Activated CD4-positive, alpha-beta T cell treated with anti-CD3 and anti-CD28 coated beads, Interleukin-10, Interleukin-2, amounts not matched to agents 100 ng/mL and 50 ng/mL, durations not matched to agents 16 hours and 8 hours (primary cell): ENCODE data around the gene C1orf167.
A peak's percentile ranks its signal among the peaks of the same experiment; 100 is the strongest.

Experiments
- DNase-seq: peaks from one replicate; pipeline ENCODE4 v3.0.0-alpha.2; 2020

C1orf167 gene

DNA sequence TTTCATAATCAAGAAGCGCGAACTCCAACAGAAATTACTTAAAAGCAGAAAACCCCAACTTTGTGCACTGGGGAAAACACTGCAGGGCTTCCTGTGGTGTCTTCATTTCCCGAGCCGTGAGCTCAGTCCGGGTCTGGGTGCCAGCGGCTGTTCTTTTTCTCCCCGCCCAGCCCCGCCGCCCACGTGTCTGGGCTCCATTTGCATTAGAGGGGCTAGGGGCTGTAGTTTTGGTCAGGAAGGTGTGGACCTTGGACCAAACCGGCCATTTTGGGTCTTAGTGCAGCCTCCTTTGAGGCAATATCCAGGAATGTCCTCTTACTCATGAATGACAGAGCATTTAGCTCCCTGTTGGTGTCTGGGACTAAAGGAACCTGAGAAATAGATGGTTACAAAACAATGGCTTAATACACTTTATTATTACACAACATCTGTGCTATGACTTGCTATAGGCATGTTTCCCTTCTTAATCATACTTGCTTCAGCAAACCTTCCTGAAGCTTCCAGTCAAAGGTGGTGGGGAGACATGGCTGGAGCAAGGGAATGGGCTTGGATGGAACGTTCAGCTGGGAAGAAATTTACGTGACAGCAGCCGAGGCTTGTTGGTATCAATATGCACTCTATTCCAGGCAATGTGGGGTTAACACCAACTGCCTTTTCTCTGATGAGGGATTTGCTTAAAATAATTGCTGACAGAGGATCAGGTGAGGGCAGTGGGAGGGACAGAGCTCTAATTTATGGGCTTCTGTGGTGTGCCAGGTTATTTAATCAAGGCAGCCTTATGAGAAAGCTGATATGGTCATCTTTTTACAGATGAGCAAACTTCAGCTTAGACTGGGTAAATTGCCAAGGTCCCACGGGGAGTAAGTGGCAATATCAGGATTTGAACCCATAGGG is 25.0 kb upstream of the C1orf167 start:
- DNase-seq = peak; percentile 69

DNA sequence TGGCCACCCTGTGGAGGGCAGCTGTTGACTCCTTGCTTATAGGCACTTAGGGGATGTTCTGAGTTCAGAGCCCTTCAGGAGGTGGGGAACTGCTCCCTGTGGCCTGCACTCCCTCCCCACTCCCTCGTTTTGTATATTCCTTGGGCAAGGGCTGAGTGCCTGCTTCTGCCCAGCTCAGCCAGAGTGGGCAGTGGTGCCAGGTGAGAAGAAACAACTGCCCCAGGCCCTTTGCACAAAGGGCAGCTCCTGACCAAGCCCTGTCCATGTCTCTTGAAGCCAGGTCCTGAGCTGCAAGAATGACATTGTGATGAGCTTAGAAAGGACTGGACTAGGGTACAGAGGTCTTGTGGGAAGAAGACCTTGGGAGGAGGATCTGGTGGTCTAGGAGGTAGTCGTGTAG is 23.9 kb upstream of the C1orf167 start:
- no peak for DNase-seq

DNA sequence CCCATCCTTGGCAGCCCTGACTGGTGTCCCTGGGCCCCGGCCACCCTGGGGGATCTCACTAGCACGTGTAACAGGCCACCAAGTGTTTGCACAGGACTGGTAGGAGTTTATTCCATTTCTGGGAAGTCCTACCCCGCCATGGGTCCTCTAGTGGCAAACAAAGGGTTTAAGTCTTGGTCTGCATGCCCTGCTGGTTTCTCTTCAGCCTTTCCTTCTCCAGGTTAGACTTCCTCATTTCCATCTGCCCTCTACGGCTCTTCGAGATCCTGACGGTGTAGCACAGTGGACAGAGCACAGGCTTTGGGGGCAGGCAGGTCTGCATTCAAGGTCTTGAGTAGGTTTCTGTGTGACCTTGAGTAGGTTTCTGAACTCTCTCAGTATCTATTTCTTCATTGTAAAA is 23.2 kb upstream of the C1orf167 start:
- DNase-seq = no peak

DNA sequence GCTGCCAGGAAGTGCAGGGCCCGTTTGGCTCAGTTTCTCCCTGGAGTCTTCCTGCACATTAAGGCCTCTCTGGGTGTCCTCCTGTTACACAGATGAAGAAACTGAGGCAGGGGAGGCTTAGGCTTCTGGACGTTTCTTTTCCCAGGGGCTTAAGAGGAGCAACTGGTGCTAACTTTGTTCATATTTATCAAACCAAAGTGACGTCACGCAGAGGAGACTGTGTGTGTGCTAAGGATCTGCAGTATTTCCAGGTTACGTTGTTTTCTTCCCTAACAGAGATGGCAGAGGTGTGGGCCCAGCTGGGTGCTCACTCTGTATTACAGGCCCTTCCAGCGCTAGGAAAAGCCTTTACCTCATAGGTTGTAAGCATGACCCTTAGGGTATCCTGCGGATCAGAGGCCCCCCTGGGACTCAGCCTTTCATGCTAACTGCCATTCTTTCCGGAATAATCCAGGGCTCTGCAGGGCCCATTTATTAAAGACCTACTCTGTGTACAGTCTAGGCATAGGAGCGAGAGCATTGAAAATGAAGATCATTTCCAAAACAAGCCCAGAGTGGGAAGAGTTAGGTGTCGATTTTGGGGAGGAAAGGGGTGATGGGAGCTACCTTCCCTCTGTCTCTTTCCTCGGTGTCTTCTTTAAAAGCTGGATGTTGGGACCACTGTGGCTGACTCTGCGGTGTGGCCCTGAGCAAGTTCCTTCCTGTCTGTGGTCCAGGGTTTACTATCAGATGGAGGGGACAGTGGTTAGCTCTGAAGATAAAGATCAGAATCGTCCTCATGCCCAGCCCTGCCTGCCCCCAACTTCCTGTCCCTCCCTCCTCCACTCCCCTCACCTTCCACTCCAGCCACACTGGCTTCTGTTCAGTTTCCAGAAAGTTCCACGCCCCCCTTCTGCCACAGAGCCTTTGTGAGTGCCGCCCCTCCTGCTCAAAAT is 21.5 kb upstream of the C1orf167 start:
- peak; percentile 82 for DNase-seq

DNA sequence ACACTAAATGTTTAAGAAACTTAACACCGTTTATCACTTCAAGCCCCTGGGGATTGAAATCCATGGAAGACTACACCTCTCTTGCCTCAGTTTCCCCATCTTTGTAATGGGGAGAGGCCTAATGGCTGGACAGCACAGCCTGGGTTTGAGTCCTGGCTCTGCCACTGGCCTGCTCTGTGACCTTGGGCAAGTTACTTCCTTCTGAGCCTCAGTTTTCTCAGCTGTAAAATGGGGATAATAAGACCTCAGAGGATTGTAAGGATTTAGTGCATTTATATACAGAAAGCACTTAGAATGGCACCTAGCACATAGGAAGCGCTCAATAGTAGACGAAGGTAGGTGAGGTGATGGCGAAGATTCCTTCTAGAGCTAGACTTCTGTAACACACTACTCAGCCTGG is 20.5 kb upstream of the C1orf167 start:
- DNase-seq = no peak

DNA sequence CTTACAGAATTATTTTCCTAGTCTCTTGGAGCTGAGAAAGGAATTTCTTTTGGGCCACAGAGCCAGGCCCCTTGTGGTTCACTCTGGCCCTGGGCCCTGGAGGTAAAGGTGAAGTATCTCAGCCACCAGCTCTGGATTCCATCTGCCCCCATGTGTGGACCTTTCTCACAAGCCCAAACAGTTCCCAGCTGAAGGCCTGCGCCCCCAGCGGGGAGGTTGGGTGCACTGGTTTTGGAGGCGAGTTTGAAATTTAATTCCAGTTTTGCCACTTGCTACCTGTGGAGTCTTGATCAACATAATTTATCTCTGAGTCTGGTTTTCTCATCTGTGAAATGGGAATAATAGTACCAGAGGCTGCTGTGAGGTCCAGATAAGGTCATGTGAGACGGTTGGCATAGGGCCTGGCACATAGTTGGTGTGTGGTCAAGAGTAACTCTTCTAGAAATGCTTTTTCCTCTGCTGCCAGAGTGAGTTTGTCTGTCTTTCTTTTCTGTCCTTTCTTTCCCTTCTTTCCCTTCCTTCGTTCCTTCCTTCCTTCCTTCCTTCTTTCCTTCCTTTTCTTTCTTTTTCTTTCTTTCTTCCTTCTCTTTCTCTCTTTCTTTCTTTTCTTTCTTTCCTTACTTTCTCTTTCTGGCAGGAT is 20.0 kb upstream of the C1orf167 start:
- no peak for DNase-seq

DNA sequence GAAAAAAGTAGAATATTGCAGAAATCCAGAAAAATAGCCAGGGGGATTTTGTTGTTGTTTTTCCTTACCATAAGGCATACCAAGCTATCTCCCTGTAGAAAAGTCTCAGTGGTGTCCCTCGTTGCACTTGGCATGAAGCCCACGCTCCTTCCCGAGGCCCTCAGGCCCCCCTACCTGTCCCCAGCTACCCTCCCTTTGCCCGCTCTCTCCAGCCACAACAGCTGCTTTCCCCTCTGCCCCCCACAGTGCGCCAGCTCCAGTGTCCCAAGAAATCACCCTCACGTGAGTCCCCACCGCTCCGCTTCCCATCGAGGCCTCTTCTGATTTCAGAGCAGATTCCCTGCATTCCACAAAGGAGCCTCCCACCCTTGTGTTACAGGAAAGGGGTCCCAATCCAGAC is 17.7 kb upstream of the C1orf167 start:
- no peak for DNase-seq

DNA sequence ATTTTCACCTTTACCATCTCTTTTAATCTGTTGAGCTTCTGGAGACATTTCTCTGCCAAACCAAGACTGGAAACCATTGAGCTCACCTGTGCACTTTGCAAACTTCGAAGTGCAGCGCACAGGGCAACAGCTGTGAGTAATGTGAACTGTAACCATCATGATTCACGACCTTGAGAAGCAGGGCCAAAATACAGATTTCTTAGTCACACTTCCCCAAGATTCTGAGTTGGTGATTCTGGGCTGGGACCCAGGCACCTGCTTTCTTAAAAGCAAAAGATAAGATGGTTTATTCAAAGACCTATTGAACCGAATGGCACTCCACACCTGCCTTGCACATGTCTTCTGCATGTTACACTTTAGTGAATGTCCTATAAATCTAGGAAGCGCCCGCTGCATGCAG is 15.9 kb upstream of the C1orf167 start:
- DNase-seq = no peak

DNA sequence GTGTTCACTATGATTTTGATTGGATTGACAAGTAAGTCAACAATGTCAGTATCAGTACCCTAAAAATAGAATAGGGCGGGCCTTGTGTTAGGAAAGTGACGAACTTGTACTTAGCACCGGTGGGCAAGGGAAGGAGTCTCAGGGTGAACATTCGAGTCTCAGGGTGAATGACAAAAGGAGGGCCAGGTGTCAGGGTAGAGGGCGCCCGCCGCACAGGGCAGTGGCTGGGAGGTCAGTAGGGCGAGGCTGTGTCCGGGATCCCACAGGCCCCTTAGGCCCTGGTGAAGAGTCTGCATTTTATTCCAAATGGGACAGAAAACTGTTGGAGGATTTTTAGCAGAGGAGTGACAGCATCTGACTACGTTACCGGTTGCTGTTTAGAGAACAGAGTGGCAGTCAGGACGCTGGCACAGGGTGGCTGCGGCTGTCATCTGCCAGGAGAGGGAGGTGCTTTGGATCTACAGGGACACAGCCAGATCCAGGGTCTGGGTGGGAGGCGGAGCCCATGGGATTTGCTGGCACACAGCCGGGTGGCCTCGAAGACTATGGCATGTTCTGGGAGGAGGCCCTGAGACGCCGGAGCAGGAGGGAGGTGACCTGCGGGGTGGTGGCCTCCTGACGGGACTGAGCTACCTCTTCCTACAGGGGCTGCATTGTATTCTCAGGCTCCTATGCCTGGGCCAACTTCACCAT is 15.1 kb upstream of the C1orf167 start:
- DNase-seq = no peak

DNA sequence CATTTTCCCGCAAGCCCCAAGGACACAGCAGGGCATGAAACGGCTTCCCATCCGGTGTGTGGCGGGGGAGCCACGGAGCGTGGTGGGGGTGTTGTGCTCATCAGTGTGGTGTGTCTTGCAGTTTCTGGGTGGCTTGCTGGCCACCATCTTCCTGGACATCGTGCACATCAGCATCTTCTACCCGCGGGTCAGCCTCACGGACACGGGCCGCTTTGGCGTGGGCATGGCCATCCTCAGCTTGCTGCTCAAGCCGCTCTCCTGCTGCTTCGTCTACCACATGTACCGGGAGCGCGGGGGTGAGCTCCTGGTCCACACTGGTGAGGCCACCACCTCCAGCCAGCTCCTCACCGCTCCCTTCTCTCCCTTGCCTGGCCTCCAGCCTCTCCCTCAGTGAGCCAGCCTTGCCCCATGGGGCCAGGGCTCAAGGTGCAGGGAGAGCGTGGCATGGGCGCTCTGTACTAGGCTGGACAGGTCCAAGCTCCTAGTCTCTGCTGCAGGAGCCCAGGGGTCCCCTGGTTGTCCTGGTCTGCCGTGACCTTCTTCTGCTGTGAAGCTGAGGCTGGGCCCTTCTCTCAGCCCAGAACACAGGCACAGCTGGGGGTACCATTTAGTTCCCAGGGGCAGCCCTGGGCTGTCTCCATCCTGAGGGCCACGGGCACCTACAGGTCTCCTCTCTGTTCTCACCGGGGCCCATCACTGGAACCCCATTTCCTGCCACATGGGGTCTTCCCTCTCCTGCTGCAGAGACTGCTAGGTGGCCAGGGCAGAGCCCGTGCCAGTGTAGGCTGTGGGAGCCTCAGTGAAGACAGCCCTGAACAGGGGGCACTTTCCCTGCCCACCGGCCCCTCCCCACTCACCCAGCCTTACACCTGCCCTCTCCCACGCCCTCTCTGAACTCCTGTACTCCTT is 13.4 kb upstream of the C1orf167 start:
- no peak for DNase-seq

DNA sequence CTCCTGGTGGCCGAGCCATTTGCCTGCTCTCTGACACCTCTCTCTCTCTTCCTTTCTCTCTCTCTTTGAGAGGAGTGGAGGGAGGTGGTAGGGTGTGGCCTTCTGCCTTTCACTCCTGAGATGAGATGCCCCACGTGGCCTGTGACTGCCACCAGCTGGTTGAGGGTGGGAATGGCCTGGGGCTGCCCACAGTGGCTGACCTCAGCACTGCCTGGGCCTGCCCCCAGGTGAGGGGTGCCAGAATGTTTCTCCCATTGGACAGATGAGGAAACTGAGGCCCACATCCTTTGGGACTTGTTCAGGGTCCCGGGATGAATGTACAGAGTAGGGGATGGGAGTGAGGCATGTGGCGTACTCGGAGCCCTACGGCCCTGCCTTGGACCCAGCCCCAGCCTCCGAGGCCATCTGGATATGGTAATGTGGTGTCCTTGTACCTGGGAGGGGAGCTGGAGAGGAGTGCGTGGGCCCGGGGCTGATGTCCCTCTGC is 12.7 kb upstream of the C1orf167 start:
- peak; percentile 90 for DNase-seq

DNA sequence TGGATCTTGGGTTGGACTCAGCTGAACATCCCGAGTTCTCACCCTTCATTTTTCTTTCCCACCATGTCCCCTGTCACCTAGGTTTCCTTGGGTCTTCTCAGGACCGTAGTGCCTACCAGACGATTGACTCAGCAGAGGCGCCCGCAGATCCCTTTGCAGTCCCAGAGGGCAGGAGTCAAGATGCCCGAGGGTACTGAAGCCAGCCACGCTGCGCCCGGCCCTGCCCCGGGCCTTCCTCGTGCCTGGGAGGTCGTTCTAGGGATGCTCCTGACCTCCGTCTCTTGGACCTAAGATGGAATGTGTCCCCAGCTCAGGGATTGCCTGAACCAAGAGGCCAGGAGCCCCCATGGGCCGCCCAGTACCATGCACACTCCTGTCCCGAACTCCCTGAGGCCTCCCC is 12.0 kb upstream of the C1orf167 start:
- no peak for DNase-seq

DNA sequence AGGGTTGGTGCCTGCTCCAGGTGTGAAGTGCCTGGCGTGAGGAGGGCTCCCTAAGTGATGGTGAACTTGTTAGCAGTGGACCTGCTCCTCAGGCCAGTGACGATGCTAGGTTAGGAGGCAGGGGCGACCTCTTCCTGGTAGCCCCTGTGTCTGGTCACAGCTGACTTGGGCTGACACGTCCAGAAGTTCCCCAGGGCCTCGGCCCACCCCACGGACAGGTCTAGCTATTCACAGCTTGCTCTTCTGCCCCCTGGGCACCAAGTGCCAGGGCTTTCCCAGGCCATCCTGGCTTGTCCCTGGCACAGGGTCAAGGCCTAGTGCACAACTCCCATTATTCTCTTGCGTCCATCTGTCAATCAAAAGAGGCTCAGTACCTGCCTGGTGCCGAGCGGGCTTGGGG is 10.9 kb upstream of the C1orf167 start:
- no peak for DNase-seq

DNA sequence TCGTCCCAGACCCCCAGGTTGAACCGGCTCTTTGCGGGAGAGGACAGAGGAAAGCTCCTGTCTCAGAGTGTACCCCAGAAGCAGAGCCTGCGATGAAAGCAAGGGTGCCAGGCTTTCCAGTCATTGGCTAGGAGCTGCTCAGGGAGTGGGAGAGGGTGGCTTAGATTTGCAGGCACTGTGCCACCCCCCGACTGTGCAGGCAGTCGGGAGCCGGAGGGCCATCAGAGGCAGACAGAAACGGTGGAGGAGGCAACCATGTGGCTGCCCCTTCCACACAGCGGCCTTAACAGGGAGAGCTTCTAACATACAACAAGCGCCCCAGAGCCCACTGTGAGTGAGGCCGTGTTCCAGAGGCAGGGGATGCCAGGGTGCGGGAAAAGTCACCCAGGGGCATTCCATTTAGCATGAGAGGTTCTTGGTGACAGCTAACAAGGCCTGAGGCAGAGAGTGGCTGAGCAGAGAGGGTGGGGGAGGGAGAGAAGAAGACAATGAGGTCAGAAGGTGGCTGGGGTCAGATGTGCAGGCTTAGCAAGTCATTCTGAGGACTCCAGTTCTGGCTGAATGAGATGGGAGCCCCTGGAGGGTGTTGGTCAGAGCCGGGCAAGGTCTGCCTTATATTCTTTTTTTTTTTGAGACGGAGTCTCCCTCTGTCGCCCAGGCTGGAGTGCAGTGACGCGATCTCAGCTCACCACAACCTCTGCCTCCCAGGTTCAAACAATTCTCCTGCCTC is 9.5 kb upstream of the C1orf167 start:
- no peak for DNase-seq

DNA sequence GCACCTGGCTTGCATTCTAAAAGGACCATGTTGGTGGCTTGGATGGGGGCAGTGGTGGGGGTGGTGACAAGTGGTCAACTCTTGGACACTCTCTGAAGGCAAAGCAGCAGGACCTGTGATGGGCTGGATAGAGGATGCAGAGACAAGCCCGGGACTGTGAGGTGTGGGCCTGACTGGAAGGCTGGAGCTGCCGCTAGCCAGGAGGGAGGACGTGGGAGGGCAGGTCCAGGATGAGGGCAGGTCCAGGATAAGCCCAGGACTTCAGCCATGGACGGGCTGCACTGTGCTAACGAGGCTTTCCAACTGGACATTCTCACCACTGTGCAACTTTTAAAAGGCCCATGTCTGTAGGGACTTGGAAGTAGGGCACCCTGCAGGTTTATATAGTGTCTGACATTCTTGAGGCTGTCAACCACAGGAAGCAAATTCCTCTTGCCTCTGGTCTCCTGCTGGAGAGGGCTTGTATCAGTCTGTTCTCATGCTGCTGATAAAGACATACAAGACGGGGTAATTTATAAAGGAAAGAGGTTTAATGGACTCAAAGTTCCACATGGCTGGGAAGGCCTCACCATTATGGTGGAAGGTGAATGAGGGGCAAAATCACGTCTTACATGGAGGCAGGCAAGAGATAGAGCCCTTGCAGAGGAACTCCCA is 8.3 kb upstream of the C1orf167 start:
- no peak for DNase-seq

DNA sequence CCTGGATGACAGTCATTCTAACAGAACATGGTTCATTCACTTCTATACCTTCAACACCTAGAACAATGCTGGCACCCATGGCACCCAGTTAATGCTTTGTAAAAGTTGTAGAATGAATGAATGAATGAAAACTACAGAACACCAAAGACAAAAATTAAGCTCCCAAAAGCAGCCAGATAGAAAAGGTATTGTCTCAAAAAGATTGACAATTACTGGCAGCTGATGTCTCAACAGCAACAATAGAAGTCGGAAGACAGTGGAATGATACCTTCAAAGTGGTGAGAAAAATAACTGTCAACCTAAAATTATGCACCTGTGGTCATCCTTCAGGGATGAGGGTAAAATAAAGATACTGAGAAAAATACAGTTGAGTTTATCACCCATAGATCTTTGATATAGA is 4.9 kb upstream of the C1orf167 start:
- no peak for DNase-seq

DNA sequence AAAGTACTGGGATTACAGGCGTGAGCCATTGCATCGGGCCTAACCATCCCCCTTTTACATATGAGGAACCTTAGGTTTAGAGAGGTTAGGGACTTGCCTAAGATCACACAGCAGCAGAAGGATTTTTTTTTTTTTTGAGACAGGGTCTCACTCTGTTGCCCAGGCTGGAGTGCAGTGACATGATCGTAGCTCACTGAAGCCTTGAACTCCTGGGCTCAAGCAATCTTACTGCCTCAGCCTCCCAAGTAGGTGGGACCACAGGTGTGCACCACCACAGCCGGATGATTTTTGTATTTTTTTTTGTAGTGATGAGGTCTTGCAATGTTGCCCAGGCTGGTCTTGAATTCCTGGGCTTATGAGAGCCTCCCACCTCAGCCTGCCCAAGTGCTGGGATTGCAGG is 2.2 kb upstream of the C1orf167 start:
- DNase-seq = no peak

DNA sequence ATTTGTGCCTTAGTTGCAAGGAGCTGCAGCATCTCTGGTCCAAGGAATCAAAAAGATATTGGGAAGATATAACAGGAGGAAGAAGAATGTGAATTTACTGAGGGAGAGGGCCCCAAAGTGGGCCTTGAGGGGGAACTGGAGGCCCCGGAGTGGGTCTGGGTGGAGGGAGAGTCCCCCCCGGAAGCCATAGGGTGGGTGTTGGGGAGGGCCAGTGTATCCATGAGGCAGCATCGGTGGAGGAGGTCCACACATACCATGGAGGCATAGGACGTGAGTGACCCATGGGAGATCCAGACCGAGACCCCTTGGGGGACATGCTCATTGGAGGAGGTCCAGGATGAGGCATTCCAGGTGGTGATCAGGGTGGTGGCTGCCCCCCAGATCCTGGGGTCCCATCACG is 708 bp upstream of the C1orf167 start:
- DNase-seq = no peak

DNA sequence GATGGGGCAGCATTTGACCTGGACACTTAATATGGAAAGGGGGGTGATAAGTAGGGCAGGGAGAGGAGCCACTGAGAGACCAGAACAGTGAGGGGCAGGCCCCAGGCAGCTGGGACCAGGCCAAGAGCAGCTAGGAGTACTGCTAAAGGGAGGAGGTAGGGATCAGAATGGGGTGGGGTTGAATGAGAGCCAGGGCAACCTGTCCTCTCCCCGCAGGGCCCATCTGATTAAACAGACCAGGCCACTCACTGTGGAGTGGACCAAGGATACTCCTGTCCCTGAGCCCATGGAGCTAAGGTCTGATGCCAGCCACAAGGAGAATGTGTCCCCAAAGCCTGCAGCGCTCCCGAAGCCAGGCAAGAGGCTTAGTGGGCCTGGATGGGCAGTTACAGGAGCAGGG is 2.1 kb downstream of the C1orf167 start:
- no peak for DNase-seq

DNA sequence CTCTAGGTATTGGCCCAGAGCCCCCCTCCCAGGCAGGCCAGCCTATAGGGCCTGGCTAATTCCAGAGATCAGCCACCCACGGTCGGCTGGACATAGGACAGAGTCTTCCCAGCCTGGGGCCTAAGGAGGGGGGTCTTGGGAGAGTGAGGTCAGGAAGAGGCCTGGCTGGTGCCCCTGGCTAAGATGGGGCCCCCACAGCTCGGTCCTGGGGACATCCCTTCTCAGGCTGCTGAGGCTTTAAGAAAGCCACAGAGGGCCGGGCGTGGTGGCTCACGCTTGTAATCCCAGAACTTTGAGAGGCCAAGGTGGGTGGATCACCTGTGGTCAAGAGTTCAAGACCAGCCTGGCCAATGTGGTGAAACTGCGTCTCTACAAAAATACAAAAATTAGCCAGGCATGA is 2.5 kb downstream of the C1orf167 start:
- no peak for DNase-seq
